COLO829 (cell line): ENCODE measurements around the gene KRTAP10-2.
A peak's percentile ranks its signal among the peaks of the same experiment; 100 is the strongest.
"Not testable (repeated sequence)": the region's sequence is repeated elsewhere in the genome, so short reads cannot be mapped to it uniquely, and the experiment has no call there.

Experiments
- DNase-seq: peaks from one replicate; pipeline ENCODE4 v3.0.0; 2012; ENCODE audit warnings: low spot score

Gene KRTAP10-2

DNA sequence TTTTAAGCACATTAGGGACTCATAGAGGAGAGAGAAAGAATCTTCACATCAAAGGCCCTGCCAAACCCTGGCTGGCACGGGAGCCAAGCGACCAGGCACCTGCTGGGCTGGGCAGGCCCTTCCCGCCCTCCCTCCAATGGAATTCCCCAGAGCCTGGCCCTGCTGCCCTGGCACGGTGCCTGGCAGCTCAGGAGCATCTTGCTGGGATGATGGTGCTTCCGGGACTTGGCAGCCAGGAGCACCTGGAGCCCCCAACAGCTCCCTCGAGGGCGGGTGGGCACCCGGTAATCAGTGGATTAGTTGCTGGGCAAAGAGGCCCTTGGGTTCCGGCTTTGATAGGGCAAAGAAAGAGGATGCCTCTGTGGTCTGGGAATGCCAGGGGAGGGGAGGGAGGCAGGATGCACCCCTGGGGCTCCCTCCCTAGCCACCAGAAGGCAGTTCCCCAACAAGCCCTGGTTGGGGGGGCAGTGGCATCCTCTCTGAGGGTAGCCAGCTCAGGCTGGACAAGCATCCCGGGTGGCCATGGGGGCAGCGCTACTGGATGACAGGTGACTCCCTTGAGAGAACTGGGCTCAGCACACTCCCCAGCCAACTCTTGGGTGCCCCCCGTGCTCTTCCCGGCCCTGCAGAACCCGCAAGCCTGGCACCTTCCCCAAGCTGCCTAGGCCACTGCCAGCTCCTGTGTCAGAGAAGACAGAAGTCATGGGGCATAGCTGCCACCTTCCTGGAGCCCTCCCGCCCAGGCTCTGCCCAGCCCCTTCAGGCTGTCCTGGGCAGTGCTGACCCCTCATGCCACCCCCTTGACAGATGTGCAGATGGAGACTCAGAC is 37.7 kb downstream of the KRTAP10-2 start:
- DNase-seq: no peak

DNA sequence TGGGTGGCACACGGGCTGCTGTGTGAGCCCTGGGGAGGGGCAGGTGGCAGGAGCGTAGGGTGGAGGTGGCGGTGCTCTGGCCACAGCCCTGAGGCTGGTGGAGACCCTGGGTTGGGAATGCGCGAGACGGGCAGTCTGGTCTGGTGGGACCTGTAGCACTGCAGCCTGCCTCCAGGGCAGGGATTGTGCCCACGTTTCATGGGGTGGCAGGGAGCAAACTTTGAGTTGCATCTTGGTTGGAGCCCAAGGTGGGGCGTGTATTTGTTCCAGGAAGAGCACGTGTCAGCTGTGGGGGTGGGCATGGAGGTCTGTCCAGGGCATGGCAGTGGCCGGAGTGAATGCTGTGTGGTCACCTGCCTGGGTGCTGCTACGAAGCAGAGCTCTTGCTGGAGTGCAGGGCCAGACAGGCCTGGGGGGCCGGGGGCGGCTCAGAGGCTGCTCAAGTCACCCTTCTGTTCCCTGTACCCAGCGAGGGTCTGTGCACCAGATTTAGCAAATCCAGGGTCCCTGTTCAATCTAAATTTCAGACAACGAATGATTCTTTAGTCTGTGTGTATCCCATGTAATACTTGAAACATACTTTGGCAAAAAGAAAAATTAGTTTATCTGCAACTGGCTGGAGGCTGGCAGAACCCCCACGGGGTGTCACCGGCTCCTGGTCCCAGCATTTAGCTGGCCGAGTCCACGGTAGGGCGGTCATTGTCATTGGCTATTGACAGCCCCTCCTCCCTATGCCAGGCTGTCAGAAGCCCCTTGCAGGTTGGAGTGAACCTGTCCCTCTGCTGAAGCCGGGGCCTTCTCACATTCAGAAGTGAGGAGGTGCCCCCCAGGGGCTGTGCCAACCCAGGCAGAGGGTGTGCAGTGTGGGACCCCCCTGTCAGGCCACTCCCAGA is 38.6 kb downstream of the KRTAP10-2 start:
- DNase-seq: no peak

DNA sequence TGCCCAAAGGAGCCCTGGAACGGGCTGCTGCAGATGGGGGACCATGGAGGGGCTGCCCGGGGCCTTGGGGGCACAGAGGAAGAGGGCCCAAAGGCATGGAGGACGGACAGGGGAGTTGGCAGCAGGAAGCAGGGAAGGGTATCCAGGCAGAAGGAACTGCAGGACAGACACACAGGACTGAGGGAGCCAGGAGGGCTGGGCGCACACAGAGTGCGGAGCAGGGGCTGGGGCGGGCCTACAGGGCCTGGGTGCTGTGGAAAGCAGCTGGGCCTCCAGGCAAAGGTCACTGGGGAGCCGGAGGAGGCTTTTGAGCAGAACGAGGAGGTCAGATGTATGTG is 39.4 kb downstream of the KRTAP10-2 start:
- no peak for DNase-seq

DNA sequence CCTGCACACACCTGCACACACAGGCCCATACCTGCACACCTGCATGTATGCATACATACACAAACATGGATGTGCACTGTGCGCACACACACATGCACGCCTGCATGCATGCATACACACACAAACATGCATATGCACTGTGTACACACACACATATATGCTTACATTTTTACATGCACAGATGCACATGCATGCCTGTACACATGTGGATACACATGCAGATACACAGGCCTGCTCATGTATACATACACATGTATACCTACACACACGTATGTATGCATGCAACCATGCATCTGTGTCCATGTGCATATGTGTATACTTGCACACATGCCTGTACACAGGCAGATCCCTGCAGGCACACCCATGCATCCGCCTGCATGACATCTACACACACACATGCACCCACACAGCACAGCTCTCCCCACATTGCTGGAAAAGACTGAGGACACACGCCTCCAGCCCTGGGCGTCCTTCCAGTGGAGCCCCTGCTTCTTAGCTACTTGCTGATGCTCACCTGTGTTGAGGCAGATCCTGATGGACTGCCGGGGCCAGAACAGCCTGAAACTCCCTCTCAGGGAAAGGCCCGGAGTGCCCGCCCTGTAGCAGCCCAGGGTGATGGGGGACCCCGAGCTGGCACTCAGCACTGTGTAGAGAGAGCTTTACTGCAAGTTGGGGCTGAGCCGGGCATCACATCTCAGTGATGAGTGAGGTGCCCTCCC is 39.9 kb downstream of the KRTAP10-2 start:
- DNase-seq: no peak

DNA sequence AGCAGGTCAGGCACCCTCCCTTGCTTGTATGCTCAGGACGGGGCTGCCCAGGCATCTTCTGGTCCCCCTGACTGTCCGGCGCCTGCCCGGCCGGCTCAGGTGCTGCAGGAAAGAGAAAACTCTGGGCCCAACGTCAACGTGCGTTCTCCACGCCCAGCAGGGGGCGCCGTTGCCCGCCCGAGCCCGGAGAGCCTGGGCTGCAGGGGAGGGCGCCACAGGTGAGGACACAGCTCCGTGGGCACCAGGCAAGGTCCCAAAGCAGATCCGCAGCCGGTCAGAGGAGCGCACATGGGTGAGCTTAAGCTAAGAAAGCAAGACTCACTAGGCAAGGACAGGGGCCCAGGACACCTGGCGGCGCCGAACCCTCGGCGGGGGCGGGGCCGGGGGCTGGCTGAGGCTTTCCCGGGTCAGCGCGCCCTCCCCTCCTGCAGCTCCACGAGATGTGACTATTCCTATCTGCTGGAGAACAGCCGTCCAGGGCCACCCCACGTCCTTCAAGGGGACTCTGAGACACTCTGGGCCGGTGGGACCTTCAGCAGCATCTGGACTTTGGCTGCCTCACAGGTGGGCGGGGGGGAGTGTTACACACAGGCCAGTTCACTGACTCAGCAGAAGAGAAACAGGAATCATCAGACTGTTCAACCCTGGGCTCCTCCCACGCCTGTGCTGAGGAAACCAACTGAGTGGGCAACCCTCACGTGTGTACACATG is 40.6 kb downstream of the KRTAP10-2 start:
- peak; percentile 24 for DNase-seq

DNA sequence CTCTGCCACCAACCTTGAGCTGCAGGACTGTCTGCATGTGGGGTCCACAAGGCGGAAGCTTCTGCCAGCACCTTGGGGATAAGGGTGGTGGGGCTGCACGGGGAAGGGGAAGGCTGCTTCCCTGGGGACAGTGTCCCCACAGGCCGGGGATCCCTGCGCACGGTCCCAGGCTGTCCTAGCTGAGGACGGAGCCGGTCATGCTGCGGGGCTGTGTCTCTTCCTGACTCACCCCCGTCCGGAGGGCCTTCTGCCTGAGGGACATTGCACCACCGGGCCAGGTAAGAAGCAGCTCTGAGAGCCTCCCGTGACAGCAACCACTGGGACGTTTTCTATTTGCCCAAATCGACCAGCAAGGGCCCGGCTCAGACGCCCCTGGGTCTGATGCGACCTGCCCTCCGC is 41.2 kb downstream of the KRTAP10-2 start:
- no peak for DNase-seq

DNA sequence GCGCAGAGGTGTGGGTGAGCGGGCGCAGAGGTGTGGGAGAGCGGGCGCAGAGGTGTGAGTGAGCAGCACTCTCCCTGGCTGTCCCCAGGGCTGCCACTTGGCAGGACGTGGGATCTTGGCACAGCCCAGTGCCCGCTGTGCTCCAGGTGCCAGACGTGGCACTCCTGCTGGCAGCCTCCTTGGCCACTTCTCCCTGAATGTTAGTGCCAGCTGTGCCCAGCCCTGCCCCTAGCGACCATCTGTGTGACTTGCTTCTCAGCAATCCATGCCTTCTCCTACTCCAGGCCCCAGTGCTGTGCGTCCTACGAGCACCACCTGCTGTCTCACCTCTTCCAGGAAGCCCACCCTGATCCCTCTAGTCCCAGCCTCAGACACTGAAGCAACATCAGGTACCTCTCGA is 41.8 kb downstream of the KRTAP10-2 start:
- peak; percentile 50 for DNase-seq

DNA sequence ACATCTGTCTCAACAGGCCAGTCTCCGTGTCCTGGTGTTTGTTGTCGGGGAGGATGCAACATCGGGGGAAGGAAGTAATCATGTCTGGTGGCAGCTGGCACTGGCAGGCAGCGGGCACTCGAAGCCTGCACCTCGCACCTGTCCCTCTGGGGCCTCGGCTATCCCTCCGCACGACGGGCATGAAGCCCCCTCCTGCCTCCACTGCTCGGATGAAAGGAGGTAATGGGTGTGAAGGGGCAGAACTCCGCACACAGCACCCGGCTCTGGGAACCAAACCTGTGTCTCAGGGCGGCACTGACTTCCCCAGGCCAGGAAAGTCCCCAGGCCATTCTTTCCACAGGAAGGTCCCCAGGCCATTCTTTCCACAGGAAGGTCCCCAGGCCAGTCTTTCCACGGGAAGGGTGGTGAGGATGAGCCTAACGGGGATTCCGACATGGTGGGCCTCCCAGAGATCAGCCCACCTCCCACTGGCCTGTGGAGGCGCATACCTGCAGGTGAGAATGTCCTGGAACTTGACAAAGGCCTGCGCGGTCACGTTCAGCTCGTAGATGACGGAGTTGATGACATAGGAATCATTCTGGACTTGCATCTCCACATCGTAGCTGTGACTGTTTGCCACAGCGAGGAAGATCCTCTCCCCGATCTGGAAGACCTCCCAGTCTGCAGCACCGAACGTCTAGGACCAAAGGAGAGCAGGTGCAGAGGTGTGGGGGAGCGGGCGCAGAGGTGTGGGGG is 42.4 kb downstream of the KRTAP10-2 start:
- no peak for DNase-seq

DNA sequence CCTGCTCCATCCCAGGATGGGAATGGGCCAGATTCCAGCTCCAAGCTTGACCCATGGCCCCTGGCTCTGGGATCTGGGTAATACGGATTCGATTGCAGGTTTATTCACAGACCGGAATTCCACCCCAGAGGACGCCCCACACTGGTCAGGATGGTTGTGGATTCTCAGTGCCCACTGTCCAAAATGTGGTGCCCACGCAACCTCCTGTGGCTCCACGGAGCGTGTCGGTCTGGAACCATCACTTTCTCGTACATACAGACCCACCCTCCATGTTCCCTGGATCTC is 42.9 kb downstream of the KRTAP10-2 start:
- no peak for DNase-seq

DNA sequence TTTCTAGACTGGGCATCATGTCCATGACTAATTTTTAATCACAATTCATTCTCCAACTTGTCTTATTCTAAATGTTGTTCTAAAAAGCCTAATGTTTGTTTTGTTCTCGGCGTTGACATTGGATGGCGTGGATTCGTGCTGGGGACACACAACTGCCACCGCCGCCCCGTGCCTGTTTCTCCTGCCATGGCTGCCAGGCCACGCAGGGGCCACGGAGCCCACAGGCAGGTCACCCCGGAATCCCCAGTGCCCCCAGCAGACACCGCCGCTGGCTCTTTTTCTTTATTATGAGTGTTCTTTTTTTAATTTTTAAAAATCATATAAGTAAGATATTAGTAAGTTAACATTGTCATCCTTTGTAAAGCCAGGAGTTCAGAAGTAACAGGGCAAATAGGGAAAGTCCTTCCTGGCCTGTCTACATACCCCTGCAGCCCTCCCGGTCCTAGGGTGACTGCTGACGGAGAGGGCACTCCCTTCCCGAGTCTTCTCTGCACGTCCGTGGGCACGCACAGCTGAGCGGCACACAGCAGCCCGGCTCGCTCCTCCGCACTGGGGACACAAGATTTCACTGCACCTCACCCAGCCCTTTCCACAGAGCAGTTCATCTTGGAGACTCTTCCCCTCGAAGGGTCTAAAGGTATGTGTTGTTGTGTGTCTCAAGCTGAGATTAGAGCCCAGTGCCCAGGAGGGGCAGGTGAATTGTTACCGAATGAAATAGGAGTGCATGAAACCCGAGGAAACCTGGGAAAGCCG is 43.5 kb downstream of the KRTAP10-2 start:
- no peak for DNase-seq

DNA sequence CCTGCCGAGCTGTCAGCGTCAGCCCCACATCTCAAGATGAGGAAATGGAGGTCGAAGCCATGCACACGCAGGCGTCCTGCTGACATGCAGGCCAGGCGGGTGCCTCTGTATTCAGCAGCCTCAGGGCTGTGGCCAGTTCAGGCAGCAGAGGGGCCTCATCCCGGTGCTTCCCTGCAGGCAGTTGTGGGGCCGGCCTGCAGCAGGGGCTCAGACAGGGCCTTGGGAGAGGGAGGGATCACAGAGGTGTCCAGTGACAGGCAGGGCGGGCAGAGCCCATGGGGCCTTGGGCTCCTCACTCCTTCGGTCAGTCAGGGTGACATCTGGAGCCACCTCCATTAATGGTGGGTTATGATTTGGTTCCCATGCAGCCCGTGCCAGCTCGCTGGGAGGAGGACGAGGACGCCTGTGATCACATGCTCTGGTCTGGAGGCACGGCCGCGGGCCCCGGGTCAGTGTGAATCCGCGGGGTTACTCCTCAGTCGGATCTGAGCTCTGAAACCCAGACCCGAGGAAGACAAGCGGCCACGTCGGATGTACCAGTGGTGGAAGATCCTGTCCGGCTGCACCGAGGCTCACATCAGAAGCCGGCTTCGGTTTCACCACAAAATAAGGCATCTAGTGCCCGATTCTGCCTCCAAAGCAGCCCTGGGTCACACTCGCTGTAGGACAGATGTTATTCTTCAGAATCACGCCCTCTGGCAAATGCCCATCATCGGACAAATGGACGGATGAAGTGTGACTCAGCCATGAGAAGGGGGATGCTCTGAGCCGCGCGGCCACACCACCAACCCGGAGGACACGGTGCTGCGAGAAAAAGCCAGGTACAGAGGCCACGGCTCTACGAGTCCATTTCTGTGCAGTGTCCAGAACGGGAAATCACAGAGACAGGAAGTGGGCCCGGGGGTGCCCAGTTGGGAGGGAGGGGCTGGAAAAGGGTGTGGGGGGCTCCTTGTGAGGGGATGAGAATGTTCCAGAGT is 44.7 kb downstream of the KRTAP10-2 start:
- no peak for DNase-seq

DNA sequence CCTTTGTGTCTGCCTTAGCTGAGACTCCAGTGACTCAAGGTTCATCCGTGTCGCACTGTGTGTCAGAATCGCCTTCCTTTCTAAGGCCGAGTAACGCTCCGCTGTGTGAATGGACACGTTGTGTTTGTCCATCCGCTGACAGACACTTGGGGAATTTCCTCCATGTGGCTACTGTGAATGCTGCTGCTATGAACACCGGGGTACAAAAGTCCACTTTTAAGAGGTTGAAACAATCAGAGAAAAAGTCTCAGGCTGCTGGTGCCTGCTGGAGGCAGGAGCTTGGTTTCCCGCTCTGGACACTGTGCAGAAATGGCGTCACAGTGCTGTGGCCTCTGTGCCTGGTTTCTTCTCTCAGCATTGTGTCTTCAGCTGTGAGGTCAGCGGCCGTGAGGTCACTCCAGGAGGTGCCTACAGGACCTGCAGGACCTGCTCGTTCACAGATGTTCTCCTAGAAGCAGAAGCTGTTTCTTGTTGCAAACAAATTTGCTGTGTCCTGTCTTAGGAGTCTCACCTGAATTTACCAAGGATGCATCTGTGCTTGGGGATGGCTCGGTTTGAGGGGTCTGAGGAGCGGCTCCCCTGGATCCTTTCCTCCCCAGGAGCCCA is 45.5 kb downstream of the KRTAP10-2 start:
- DNase-seq: peak; percentile 10

DNA sequence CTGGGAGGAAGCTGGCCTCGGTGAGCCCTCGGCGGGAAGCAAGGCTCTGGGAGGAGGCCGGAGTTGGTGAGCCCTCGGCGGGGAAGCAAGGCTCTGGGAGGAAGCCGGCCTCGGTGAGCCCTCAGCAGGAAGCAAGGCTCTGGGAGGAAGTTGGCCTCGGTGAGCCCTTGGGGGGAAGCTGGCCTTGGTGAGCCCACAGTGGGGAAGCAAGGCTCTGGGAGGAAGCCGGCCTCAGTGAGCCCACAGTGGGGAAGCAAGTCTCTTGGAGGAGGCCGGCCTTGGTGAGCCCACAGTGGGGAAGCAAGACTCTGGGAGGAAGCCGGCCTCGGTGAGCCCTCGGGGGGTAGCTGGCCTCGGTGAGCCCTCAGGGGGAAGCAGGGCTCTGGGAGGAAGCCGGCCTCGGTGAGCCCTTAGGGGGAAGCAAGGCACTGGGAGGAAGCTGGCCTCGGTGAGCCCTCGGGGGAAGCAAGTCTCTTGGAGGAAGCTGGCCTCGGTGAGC is 47.4 kb downstream of the KRTAP10-2 start:
- no peak for DNase-seq

DNA sequence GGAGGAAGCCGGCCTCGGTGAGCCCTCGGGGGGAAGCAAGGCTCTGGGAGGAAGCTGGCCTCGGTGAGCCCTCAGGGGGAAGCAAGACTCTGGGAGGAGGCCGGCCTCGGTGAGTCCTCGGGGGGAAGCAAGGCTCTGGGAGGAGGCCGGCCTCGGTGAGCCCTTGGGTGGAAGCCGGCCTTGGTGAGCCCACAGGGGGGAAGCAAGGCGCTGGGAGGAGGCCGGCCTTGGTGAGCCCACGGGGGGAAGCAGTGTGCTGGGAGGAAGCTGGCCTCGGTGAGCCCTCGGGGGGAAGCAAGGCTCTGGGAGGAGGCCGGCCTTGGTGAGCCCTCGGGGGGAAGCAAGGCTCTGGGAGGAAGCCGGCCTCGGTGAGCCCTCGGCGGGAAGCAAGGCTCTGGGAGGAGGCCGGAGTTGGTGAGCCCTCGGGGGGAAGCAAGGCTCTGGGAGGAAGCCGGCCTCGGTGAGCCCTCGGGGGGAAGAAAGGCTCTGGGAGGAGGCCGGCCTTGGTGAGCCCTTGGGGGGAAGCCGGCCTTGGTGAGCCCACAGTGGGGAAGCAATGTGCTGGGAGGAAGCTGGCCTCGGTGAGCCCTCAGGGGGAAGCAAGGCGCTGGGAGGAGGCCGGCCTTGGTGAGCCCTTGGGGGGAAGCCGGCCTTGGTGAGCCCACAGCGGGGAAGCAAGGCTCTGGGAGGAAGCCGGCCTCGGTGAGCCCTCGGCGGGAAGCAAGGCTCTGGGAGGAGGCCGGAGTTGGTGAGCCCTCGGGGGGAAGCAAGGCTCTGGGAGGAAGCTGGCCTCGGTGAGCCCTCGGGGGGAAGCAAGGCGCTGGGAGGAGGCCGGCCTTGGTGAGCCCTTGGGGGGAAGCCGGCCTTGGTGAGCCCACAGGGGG is 48.1 kb downstream of the KRTAP10-2 start:
- not testable (repeated sequence) for DNase-seq

DNA sequence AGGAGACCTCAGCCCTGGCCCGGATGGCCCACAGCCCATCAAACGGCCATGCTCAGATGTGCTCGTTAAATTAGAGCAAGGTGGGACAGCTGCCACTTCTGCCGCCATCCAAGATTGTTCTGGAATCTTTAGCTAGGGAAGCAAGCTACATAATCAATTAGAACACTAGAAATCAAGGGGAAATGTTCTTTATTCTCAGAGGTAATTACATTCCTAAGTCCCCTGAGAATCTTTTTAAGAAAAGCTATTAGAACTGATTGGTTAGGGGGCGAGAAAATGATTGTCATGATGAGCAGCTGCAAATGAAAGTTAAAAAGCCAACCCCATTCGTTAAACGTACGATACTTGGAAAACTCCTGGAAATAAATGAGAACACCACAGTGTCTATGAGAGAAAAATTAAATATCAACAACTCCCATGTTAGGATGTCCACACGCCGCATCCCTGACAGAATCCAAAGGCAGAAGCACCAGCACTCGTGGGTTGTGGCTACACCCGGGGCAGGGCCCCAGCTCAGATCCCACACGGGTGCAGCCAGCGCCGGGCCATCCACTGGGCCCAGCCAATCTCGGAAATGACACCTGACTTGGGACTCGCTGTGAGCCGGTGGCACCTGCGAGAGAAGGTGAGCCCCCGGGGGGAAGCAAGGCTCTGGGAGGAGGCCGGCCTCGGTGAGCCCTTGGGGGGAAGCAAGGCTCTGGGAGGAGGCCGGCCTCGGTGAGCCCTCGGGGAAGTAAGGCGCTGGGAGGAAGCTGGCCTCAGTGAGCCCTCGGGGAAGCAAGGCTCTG is 48.9 kb downstream of the KRTAP10-2 start:
- DNase-seq: no peak
